Measurements from ENCODE around the gene ADARB2. TPM values are rescaled to one million over a fixed set of nuclear protein-coding genes. Genes with fewer than 3 reads are reported as not detected.

The ADARB2 gene
- total RNA-seq, 1 donor from 2014 or later: 0.11 TPM

GRCh38 chr10:1578392-1579140 is 158.8 kb downstream of the ADARB2 start:
- Histone ChIP-seq H3K36me3 (no peaks in the 10 kb centered on the region), H3K27me3 (ENCODE audit: low read depth) (peaks cover 33% of the 10 kb centered on the region), H3K4me3 (no peak overlapping the region), H3K9me3 (replicated peaks) (no peaks in the 10 kb centered on the region), H3K27ac (replicated peaks) (no peak overlapping the region), H3K4me1 (no peaks in the 10 kb centered on the region)
- DNase-seq: no peak
- intact Hi-C loops (cut with micrococcal nuclease): no loop called here
- TF ChIP-seq, protein P1, sequence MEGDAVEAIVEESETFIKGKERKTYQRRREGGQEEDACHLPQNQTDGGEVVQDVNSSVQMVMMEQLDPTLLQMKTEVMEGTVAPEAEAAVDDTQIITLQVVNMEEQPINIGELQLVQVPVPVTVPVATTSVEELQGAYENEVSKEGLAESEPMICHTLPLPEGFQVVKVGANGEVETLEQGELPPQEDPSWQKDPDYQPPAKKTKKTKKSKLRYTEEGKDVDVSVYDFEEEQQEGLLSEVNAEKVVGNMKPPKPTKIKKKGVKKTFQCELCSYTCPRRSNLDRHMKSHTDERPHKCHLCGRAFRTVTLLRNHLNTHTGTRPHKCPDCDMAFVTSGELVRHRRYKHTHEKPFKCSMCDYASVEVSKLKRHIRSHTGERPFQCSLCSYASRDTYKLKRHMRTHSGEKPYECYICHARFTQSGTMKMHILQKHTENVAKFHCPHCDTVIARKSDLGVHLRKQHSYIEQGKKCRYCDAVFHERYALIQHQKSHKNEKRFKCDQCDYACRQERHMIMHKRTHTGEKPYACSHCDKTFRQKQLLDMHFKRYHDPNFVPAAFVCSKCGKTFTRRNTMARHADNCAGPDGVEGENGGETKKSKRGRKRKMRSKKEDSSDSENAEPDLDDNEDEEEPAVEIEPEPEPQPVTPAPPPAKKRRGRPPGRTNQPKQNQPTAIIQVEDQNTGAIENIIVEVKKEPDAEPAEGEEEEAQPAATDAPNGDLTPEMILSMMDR (IDR thresholded peaks at IDR 0.05; ENCODE audit: borderline replicate concordance): no peak

DNA sequence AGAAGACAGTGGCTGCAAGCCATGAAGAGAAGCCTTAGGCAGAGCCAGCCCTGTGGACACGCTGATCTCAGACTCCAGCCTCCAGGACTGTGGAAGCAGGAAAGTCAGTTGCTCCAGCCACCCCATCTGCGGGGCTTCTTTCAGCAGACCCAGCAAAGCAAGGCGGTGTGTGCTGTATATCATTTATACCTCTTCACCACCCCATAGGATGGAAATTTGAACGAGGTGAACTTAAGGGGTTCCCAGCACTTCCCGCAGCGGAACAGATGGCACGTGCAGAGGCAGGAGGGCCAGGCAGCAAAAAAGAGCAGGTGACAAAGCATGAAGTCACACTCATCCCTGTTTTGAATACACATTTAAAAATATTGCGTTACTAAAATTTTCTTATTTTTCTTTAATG is 159.4 kb downstream of the ADARB2 start:
- no peak for DNase-seq

DNA sequence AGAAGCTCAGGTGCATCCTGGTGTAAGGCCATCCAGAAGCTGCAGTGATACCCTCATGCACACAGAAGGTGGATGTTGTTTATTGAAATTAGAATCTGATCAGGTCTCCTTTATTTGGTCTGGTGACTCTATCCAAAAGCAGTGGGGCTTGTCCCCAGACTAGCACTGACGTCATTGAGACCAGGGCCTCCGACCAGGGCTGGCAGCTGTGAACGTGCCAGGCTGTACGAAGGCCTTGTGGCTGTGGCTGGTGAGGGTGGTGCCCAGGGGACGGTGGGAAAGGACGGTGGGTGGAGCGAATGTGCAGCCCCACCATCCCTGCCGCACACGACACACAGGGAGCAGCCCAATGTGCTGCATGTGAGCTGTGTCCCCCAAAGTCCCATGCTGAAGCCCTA is 160.0 kb downstream of the ADARB2 start:
- DNase-seq: no peak
- H3K27me3 ChIP-seq (ENCODE audit: low read depth): peaks cover 38% of the 10 kb centered on the region
- no peak overlapping the region for H3K27ac ChIP-seq (replicated peaks)
- no peaks in the 10 kb centered on the region for H3K4me1 ChIP-seq
- H3K9me3 ChIP-seq (replicated peaks): no peaks in the 10 kb centered on the region
- TF ChIP-seq, protein P1 (IDR thresholded peaks at IDR 0.05; ENCODE audit: borderline replicate concordance): no peak
- intact Hi-C loops (cut with micrococcal nuclease): no loop called here
- no peaks in the 10 kb centered on the region for H3K36me3 ChIP-seq
- no peak overlapping the region for H3K4me3 ChIP-seq

More for the DNA sequence above, 159.4 kb downstream of the ADARB2 start:
- no peak overlapping the region for H3K4me3 ChIP-seq
- H3K9me3 ChIP-seq (replicated peaks): no peaks in the 10 kb centered on the region
- intact Hi-C loops (cut with micrococcal nuclease): no loop called here
- peaks cover 38% of the 10 kb centered on the region for H3K27me3 ChIP-seq (ENCODE audit: low read depth)
- H3K36me3 ChIP-seq: no peaks in the 10 kb centered on the region
- TF ChIP-seq, protein P1 (IDR thresholded peaks at IDR 0.05; ENCODE audit: borderline replicate concordance): no peak
- no peaks in the 10 kb centered on the region for H3K4me1 ChIP-seq
- H3K27ac ChIP-seq (replicated peaks): no peak overlapping the region

- TF ChIP-seq, protein P1 (IDR thresholded peaks at IDR 0.05; ENCODE audit: borderline replicate concordance): no peak
- H3K9me3 ChIP-seq (replicated peaks): no peaks in the 10 kb centered on the region
- no peak overlapping the region for H3K27ac ChIP-seq (replicated peaks)
- intact Hi-C loops (cut with micrococcal nuclease): no loop called here
- H3K4me3 ChIP-seq: no peak overlapping the region
- H3K36me3 ChIP-seq: no peaks in the 10 kb centered on the region
- no peaks in the 10 kb centered on the region for H3K4me1 ChIP-seq
- H3K27me3 ChIP-seq (ENCODE audit: low read depth): peaks cover 35% of the 10 kb centered on the region
- DNase-seq: no peak
Observed at GRCh38 chr10:1576467-1577372, 160.6 kb downstream of the ADARB2 start.

DNA sequence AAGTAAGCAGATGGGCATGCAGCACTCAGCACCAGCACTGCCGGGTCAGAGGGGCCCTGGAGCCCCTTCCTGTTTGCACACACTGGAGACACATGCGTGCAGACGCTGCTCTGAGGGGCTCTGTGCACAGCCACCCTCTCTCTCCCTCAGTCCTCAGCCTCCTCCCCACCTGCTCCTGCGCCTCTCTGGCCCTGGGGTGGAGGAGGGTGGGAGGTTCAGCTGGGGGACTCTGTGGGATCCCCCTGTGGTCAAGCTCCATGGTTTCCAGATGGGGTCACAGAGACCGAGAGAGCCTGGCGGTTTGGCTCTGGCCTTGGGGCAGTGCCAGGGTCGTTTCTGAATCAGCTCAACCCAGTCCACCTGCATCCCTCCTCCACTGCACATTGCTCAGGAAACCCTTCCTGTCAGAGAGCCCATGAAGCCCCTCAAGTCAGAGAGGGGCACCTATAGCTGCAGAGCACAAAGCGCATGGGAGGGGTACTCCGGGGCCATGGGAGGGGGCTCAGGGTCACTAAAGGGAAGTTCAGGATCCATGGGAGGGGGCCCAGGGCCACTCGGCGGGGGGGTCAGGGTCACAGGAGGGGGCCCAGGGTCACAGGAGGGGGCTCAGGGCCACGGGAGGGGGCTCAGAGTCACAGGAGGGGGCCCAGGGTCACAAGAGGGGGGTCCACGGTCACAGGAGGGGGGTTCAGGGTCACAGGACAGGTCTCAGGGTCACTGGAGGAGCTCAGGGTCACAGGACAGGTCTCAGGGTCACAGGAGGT is 161.7 kb downstream of the ADARB2 start:
- no peak overlapping the region for H3K4me3 ChIP-seq
- no peak overlapping the region for H3K27ac ChIP-seq (replicated peaks)
- no peaks in the 10 kb centered on the region for H3K4me1 ChIP-seq
- intact Hi-C loops (cut with micrococcal nuclease): no loop called here
- no peak for DNase-seq
- no peaks in the 10 kb centered on the region for H3K36me3 ChIP-seq
- peaks cover 25% of the 10 kb centered on the region for H3K27me3 ChIP-seq (ENCODE audit: low read depth)
- no peaks in the 10 kb centered on the region for H3K9me3 ChIP-seq (replicated peaks)
- TF ChIP-seq, protein P1 (IDR thresholded peaks at IDR 0.05; ENCODE audit: borderline replicate concordance): no peak

Measured in left ventricle myocardium inferior (tissue), 1 donor.